ENCODE results near the gene DAPK2. TPM values are rescaled to one million over a fixed set of nuclear protein-coding genes. Genes with fewer than 3 reads are reported as not detected.

The DAPK2 gene
- total RNA-seq, 1 donor from 2014 or later, result 0.52 TPM

DNA sequence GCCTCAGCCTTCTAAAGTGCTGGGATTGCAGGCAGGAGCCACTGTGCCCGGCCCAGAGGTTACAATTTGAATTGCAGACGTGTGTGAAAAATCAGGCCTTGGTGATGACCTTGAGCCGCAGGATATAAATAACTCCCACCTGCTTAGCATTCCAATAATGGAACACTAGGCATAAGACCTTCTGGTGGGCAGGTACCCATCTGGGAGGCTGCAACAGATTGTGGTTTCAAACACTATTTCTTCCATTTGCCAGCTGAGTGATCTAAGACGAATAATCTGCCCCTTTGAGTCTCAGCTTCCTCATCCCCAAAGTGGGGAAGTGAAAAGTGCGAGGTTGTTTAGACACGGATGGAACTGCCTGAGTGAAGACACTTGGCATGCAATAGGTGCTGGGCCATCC, 164.9 kb downstream of the DAPK2 start:
- Histone ChIP-seq H3K4me3 (ENCODE audit: insufficient read depth, low read depth, low read length) (no peak overlapping the region), H3K36me3 (ENCODE audit: insufficient read depth, low read length) (no peaks in the 10 kb centered on the region), H3K27ac (ENCODE audit: low read depth, low read length) (no peak overlapping the region), H3K79me2 (ENCODE audit: insufficient read depth, low read length) (no peaks in the 10 kb centered on the region), H2AFZ (ENCODE audit: low read depth, low read length) (no peak overlapping the region), H3K4me2 (ENCODE audit: low read length) (no peak overlapping the region), H3K4me1 (ENCODE audit: insufficient read depth, low read length) (no peaks in the 10 kb centered on the region), H3K9ac (ENCODE audit: low read length) (no peak overlapping the region), H4K20me1 (ENCODE audit: insufficient read depth, low read length) (no peaks in the 10 kb centered on the region), H3K9me3 (ENCODE audit: insufficient read depth, low read depth, low read length) (no peaks in the 10 kb centered on the region), H3K27me3 (ENCODE audit: insufficient read depth, low read length) (no peaks in the 10 kb centered on the region)
- DNase-seq (ENCODE audit: low read depth) (no peak), FAIRE-seq (no peak)
- H3K9me3 Mint-ChIP-seq (ENCODE audit: unreplicated experiment), result peaks cover 2% of the 10 kb centered on the region
- H3K36me3 Mint-ChIP-seq (ENCODE audit: low read depth, unreplicated experiment), result no peaks in the 10 kb centered on the region
- peaks cover 23% of the 10 kb centered on the region for H3K27me3 Mint-ChIP-seq (ENCODE audit: low read depth, unreplicated experiment)
- no peak overlapping the region for H3K27ac Mint-ChIP-seq (ENCODE audit: unreplicated experiment)
- peaks cover 3% of the 10 kb centered on the region for H3K4me1 Mint-ChIP-seq (ENCODE audit: low read depth, unreplicated experiment)
- TF ChIP-seq, protein P1, sequence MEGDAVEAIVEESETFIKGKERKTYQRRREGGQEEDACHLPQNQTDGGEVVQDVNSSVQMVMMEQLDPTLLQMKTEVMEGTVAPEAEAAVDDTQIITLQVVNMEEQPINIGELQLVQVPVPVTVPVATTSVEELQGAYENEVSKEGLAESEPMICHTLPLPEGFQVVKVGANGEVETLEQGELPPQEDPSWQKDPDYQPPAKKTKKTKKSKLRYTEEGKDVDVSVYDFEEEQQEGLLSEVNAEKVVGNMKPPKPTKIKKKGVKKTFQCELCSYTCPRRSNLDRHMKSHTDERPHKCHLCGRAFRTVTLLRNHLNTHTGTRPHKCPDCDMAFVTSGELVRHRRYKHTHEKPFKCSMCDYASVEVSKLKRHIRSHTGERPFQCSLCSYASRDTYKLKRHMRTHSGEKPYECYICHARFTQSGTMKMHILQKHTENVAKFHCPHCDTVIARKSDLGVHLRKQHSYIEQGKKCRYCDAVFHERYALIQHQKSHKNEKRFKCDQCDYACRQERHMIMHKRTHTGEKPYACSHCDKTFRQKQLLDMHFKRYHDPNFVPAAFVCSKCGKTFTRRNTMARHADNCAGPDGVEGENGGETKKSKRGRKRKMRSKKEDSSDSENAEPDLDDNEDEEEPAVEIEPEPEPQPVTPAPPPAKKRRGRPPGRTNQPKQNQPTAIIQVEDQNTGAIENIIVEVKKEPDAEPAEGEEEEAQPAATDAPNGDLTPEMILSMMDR (IDR thresholded peaks at IDR 0.05; ENCODE audit: insufficient read depth, low read depth, low read length), result no peak
- no peak for TF ChIP-seq EZH2 (IDR thresholded peaks at IDR 0.05; ENCODE audit: insufficient read depth, low read length)
- no peak overlapping the region for H3K4me3 Mint-ChIP-seq (ENCODE audit: unreplicated experiment)

DNA sequence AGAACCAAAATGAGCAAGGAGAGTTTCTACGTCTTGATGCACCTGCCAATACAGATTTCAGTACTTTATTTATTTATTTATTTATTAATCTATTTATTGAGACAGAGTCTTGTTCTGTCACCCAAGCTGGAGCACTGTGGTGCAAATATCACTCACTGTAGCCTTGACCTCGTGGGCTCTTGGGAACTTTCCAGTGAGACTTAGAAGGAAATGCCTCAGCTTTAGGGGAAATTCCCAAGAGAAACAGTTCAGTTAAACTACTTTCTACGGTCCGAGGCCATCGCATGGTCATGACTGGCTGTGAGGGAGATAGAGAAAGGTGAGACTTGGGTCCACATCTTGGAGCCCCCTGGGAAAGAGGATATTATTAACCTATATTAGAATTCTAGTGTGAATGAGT, 165.5 kb downstream of the DAPK2 start:
- FAIRE-seq, result no peak
- H3K4me1 ChIP-seq (ENCODE audit: insufficient read depth, low read length), result no peaks in the 10 kb centered on the region

DNA sequence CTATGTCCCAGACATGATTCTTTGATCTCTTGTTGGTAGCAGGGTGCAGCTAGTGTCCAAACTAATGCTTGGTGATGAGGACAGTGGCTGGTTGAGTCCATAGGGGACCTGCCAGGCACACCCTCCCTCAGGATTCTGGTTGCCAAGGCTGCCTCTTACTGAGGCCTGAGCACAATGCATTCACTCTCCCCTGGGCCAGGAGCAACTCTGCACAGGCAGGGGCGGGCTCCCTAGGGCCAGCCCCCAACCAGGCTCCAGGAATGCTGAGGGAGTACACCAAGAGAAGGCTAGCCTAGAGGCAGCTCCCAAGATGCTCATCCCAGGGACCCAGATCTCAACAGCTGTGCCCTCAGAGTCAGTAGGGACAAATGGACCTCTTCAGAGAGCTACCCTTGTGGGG, 166.3 kb downstream of the DAPK2 start:
- FAIRE-seq (no peak), DNase-seq (ENCODE audit: low read depth) (no peak)
- Mint-ChIP-seq H3K4me1 (ENCODE audit: low read depth, unreplicated experiment) (peaks cover 3% of the 10 kb centered on the region), H3K9me3 (ENCODE audit: unreplicated experiment) (peaks cover 2% of the 10 kb centered on the region), H3K36me3 (ENCODE audit: low read depth, unreplicated experiment) (no peaks in the 10 kb centered on the region), H3K27ac (ENCODE audit: unreplicated experiment) (no peak overlapping the region), H3K4me3 (ENCODE audit: unreplicated experiment) (no peak overlapping the region), H3K27me3 (ENCODE audit: low read depth, unreplicated experiment) (peaks cover 19% of the 10 kb centered on the region)
- Histone ChIP-seq H3K27me3 (ENCODE audit: insufficient read depth, low read length) (no peaks in the 10 kb centered on the region), H3K4me3 (ENCODE audit: insufficient read depth, low read depth, low read length) (no peak overlapping the region), H3K4me1 (ENCODE audit: insufficient read depth, low read length) (no peaks in the 10 kb centered on the region), H3K9ac (ENCODE audit: low read length) (no peak overlapping the region), H3K36me3 (ENCODE audit: insufficient read depth, low read length) (no peaks in the 10 kb centered on the region), H3K27ac (ENCODE audit: low read depth, low read length) (no peak overlapping the region), H2AFZ (ENCODE audit: low read depth, low read length) (no peak overlapping the region), H3K79me2 (ENCODE audit: insufficient read depth, low read length) (no peaks in the 10 kb centered on the region), H4K20me1 (ENCODE audit: insufficient read depth, low read length) (no peaks in the 10 kb centered on the region), H3K9me3 (ENCODE audit: insufficient read depth, low read depth, low read length) (no peaks in the 10 kb centered on the region), H3K4me2 (ENCODE audit: low read length) (no peak overlapping the region)
- TF ChIP-seq, protein P1 (IDR thresholded peaks at IDR 0.05; ENCODE audit: insufficient read depth, low read depth, low read length), result no peak
- TF ChIP-seq EZH2 (IDR thresholded peaks at IDR 0.05; ENCODE audit: insufficient read depth, low read length), result no peak

More for the DNA sequence above, 165.5 kb downstream of the DAPK2 start:
- Histone ChIP-seq H3K79me2 (ENCODE audit: insufficient read depth, low read length) (no peaks in the 10 kb centered on the region), H3K9ac (ENCODE audit: low read length) (no peak overlapping the region), H3K9me3 (ENCODE audit: insufficient read depth, low read depth, low read length) (no peaks in the 10 kb centered on the region), H3K4me3 (ENCODE audit: insufficient read depth, low read depth, low read length) (no peak overlapping the region), H3K27me3 (ENCODE audit: insufficient read depth, low read length) (no peaks in the 10 kb centered on the region), H3K36me3 (ENCODE audit: insufficient read depth, low read length) (no peaks in the 10 kb centered on the region), H3K27ac (ENCODE audit: low read depth, low read length) (no peak overlapping the region), H3K4me2 (ENCODE audit: low read length) (no peak overlapping the region), H4K20me1 (ENCODE audit: insufficient read depth, low read length) (no peaks in the 10 kb centered on the region), H2AFZ (ENCODE audit: low read depth, low read length) (no peak overlapping the region)
- Mint-ChIP-seq H3K27me3 (ENCODE audit: low read depth, unreplicated experiment) (peaks cover 23% of the 10 kb centered on the region), H3K36me3 (ENCODE audit: low read depth, unreplicated experiment) (no peaks in the 10 kb centered on the region), H3K27ac (ENCODE audit: unreplicated experiment) (no peak overlapping the region), H3K4me1 (ENCODE audit: low read depth, unreplicated experiment) (peaks cover 3% of the 10 kb centered on the region), H3K4me3 (ENCODE audit: unreplicated experiment) (no peak overlapping the region), H3K9me3 (ENCODE audit: unreplicated experiment) (peaks cover 2% of the 10 kb centered on the region)
- TF ChIP-seq, protein P1 (IDR thresholded peaks at IDR 0.05; ENCODE audit: insufficient read depth, low read depth, low read length), result no peak
- no peak for TF ChIP-seq EZH2 (IDR thresholded peaks at IDR 0.05; ENCODE audit: insufficient read depth, low read length)
- DNase-seq (ENCODE audit: low read depth), result no peak
